HCT116 (cell line): ENCODE data around the gene TNNT2. TPM values are rescaled to one million over a fixed set of nuclear protein-coding genes. Genes with fewer than 3 reads are reported as not detected.

ENCODE experiments used
- ATAC-seq: fragments of 200-7000 bp; cut with Tn5 transposase; 2 replicates; pipeline ENCODE4 v1.9.1; 2020; ENCODE audit warnings: mild to moderate bottlenecking, moderate library complexity
- BruUV-seq: library from RNA; stranded (reverse); fragments of 400-500 nt; replicated peaks from 2 replicates; lab custom pipeline; 2021; lab: Mats Ljungman, UMichigan
- CTCF ChIA-PET: fragments of 300-600 bp; sonication (Branson Sonifier 250); formaldehyde crosslinking; loops from one replicate; lab custom pipeline; 2021; ENCODE audit warnings: antibody characterized with exemption; lab: Charles Lee
- POLR2A ChIA-PET: fragments of 300-600, 350-600 bp; sonication (Branson Sonifier 250); formaldehyde crosslinking; loops from one replicate; lab custom pipeline; 2021; ENCODE audit warnings: antibody characterized with exemption; lab: Charles Lee
- RAD21 ChIA-PET, 2 experiments: fragments of 300-600 bp; sonication (Branson Sonifier 250); formaldehyde crosslinking; loops; one replicate each; lab custom pipeline; 2023; ENCODE audit warnings: low total read pairs in 2 of 2; ENCODE audit not compliant: uncharacterized antibody in 2 of 2, unreplicated experiment in 2 of 2, low non-redundant PET in 1 of 2; lab: Charles Lee
- DNase-seq: peaks from one replicate; pipeline ENCODE4 v3.0.0-alpha.2; 2010; ENCODE audit warnings: low read depth, low spot score
- H2AFZ ChIP-seq: fragments of 200-600 bp; shearing (Covaris generic), sonication (generic); 2 replicates; pipeline ENCODE4 v1.6.1; 2017; ENCODE audit warnings: low read depth, mixed run types, mixed read lengths, antibody characterized with exemption, low read length; ENCODE audit not compliant: poor library complexity, severe bottlenecking
- H3K27ac ChIP-seq: 2 replicates; pipeline ENCODE4 v1.5.1; 2012; ENCODE audit warnings: low read depth, low read length
- H3K27me3 ChIP-seq: fragments of 200-600 bp; sonication (generic); 2 replicates; pipeline ENCODE4 v1.6.1; 2016; ENCODE audit warnings: mixed run types, low read length, mixed read lengths; ENCODE audit not compliant: insufficient read depth
- H3K36me3 ChIP-seq, 2 experiments: fragments of 200-500 bp in 1 of 2; fragments of 200-600 bp in 1 of 2; sonication (Bioruptor generic) in 1 of 2; sonication (generic) in 1 of 2; 2 replicates each; pipeline versions ENCODE4 v1.5.1 to v1.6.1; 2014 to 2016; ENCODE audit warnings: low read length in 2 of 2, inconsistent platforms in 1 of 2, mixed read lengths in 1 of 2, mixed run types in 1 of 2; ENCODE audit not compliant: insufficient read depth in 2 of 2, control insufficient read depth in 1 of 2
- H3K4me1 ChIP-seq, 2 experiments: fragments of 200-600 bp in 1 of 2; sonication (generic) in 1 of 2; 2 replicates each; pipeline versions ENCODE4 v1.5.1 to v1.6.1; 2012 to 2017; ENCODE audit warnings: low read length in 2 of 2, inconsistent platforms in 1 of 2, mild to moderate bottlenecking in 1 of 2, mixed read lengths in 1 of 2, mixed run types in 1 of 2, moderate library complexity in 1 of 2; ENCODE audit not compliant: insufficient read depth in 2 of 2, control insufficient read depth in 1 of 2
- H3K4me2 ChIP-seq: fragments of 200-600 bp; sonication (generic); 2 replicates; pipeline ENCODE4 v1.6.1; 2017; ENCODE audit warnings: mixed run types, low read length, mixed read lengths
- H3K4me3 ChIP-seq, 2 experiments: fragments of 200-600 bp in 1 of 2; sonication (generic) in 1 of 2; replicated peaks in 1 of 2; 2 replicates each; pipeline ENCODE4 v1.5.1; 2011 to 2016; ENCODE audit warnings: low read length in 2 of 2, control low read depth in 1 of 2, low read depth in 1 of 2, mild to moderate bottlenecking in 1 of 2, mixed read lengths in 1 of 2, mixed run types in 1 of 2
- H3K79me2 ChIP-seq: fragments of 200-600 bp; sonication (generic); 2 replicates; pipeline ENCODE4 v1.6.1; 2017; ENCODE audit warnings: mild to moderate bottlenecking, mixed run types, low read length, moderate library complexity, mixed read lengths; ENCODE audit not compliant: insufficient read depth
- H3K9ac ChIP-seq: fragments of 200-600 bp; sonication (generic); 2 replicates; pipeline ENCODE4 v1.6.1; 2016; ENCODE audit warnings: low read length, mixed read lengths
- H3K9me2 ChIP-seq: fragments of 200-600 bp; sonication (generic), shearing (Covaris generic); 2 replicates; pipeline ENCODE4 v1.6.1; 2017; ENCODE audit warnings: mixed run types, mild to moderate bottlenecking, moderate library complexity; ENCODE audit not compliant: insufficient read depth
- H3K9me3 ChIP-seq, 2 experiments: fragments of 200-500 bp in 1 of 2; fragments of 200-600 bp in 1 of 2; sonication (Bioruptor generic) in 1 of 2; sonication (generic) in 1 of 2; 2 replicates each; pipeline ENCODE4 v1.6.1; 2014 to 2017; ENCODE audit warnings: low read length in 2 of 2, mixed read lengths in 2 of 2, inconsistent platforms in 1 of 2, low read depth in 1 of 2, mild to moderate bottlenecking in 1 of 2, mixed run types in 1 of 2, moderate library complexity in 1 of 2; ENCODE audit not compliant: control insufficient read depth in 1 of 2, insufficient read depth in 1 of 2
- H4K20me1 ChIP-seq: fragments of 200-600 bp; sonication (generic), shearing (Covaris generic); 2 replicates; pipeline ENCODE4 v1.6.1; 2017; ENCODE audit warnings: mixed run types, mild to moderate bottlenecking, moderate library complexity; ENCODE audit not compliant: insufficient read depth
- CBX3 ChIP-seq: IDR thresholded peaks from 2 replicates; pipeline ENCODE4 v1.6.1; 2012; ENCODE audit warnings: low read depth
- EGR1 ChIP-seq: IDR thresholded peaks from 2 replicates; pipeline ENCODE4 v1.6.1; 2012; ENCODE audit warnings: low read depth
- EZH2phosphoT487 ChIP-seq: fragments of 200-600 bp; IDR thresholded peaks from 2 replicates; pipeline ENCODE4 v1.6.1; 2018; ENCODE audit warnings: antibody characterized with exemption, borderline replicate concordance
- FOSL1 ChIP-seq: IDR thresholded peaks from 2 replicates; pipeline ENCODE4 v1.6.1; 2012; ENCODE audit warnings: low read depth
- POLR2A ChIP-seq: IDR thresholded peaks from 2 replicates; pipeline ENCODE4 v1.7.0; 2011; ENCODE audit warnings: borderline replicate concordance; ENCODE audit not compliant: insufficient read depth, insufficient read length; ENCODE audit errors: extremely low read depth
- POLR2AphosphoS5 ChIP-seq: IDR thresholded peaks from 2 replicates; pipeline ENCODE4 v1.6.1; 2011; ENCODE audit warnings: mild to moderate bottlenecking, low read depth, low read length, moderate library complexity
- RAD21 ChIP-seq: IDR thresholded peaks from 2 replicates; pipeline ENCODE4 v1.6.1; 2012; ENCODE audit warnings: low read depth, mild to moderate bottlenecking
- SIN3A ChIP-seq: IDR thresholded peaks from 2 replicates; pipeline ENCODE4 v1.6.1; 2012; ENCODE audit warnings: low read depth
- SRF ChIP-seq: IDR thresholded peaks from 2 replicates; pipeline ENCODE4 v1.6.1; 2012; ENCODE audit warnings: low read depth
- TCF7L2 ChIP-seq: IDR thresholded peaks from 2 replicates; pipeline ENCODE4 v1.7.0; 2011; ENCODE audit warnings: borderline replicate concordance, inconsistent platforms; ENCODE audit not compliant: insufficient read depth, insufficient read length; ENCODE audit errors: extremely low read depth
- YY1 ChIP-seq: IDR thresholded peaks from 2 replicates; pipeline ENCODE4 v1.6.1; 2011; ENCODE audit warnings: low read length, low read depth, moderate library complexity, mild to moderate bottlenecking; ENCODE audit not compliant: insufficient replicate concordance; ENCODE audit errors: extremely low read depth
- ZFX ChIP-seq: fragments of 450-650 bp; IDR thresholded peaks from 2 replicates; pipeline ENCODE4 v1.6.1; 2017
- intact Hi-C: fragments of 100-400 bp; cut with micrococcal nuclease; formaldehyde crosslinking; loops from 2 replicates; pipeline ENCODE4 v1.10.0; 2022
- total RNA-seq: library from RNA; stranded (reverse); gene quantifications from one replicate; pipeline ENCODE4 v1.2.1, GENCODE V29; 2021; ENCODE audit not compliant: unreplicated experiment
- TF ChIP-seq, protein P1 (sequence below): IDR thresholded peaks from 2 replicates; pipeline ENCODE4 v1.6.1; 2012
- TF ChIP-seq, protein P2 (sequence below): IDR thresholded peaks from 2 replicates; pipeline ENCODE4 v1.6.1; 2011; ENCODE audit warnings: mild to moderate bottlenecking, low read length, moderate library complexity; ENCODE audit not compliant: insufficient replicate concordance; ENCODE audit errors: extremely low read depth

The TNNT2 gene
- total RNA-seq, 1 experiment from 2014 or later, result 2.0 TPM

DNA sequence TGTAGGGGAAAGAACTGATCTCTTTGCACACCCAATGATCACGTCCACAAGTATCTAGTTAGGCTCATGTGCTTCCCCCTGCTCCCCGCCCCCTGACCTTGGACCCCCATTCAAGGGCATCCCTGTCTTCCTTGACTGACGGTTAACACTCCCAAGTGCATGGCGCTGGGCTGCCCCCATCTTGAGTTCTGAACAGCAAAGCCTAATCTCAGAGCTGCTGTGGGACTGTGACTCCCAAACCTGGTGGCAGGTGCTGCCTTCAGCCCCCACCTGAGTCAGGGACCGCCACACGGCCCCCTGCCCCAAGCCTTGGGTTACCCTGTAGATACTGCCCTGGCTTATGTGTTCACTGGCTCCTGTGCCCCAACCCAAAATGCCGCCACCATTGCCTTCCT is 43.1 kb upstream of the TNNT2 start:
- Histone ChIP-seq H3K9me2 (no peaks in the 10 kb centered on the region), H3K4me3 (no peak overlapping the region), H3K27me3 (no peaks in the 10 kb centered on the region), H3K36me3 (no peaks in the 10 kb centered on the region), H3K9ac (no peak overlapping the region), H3K4me2 (no peak overlapping the region), H3K4me1 (no peaks in the 10 kb centered on the region), H3K27ac (no peak overlapping the region), H2AFZ (no peak overlapping the region), H3K9me3 (no peaks in the 10 kb centered on the region), H3K79me2 (no peaks in the 10 kb centered on the region), H4K20me1 (no peaks in the 10 kb centered on the region)
- ATAC-seq (no peak), DNase-seq (no peak)
- intact Hi-C loops, result no loop called here
- TF ChIP-seq EGR1, result no peak
- no peak for TF ChIP-seq SRF
- TF ChIP-seq, protein P1, sequence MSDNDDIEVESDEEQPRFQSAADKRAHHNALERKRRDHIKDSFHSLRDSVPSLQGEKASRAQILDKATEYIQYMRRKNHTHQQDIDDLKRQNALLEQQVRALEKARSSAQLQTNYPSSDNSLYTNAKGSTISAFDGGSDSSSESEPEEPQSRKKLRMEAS, result no peak
- TF ChIP-seq TCF7L2, result no peak
- no peak for TF ChIP-seq ZFX
- no peak for TF ChIP-seq POLR2A
- no peak for TF ChIP-seq CBX3
- no peak for TF ChIP-seq YY1
- TF ChIP-seq POLR2AphosphoS5, result no peak
- no peak for TF ChIP-seq EZH2phosphoT487
- no peak for TF ChIP-seq FOSL1
- TF ChIP-seq RAD21, result no peak
- TF ChIP-seq, protein P2, sequence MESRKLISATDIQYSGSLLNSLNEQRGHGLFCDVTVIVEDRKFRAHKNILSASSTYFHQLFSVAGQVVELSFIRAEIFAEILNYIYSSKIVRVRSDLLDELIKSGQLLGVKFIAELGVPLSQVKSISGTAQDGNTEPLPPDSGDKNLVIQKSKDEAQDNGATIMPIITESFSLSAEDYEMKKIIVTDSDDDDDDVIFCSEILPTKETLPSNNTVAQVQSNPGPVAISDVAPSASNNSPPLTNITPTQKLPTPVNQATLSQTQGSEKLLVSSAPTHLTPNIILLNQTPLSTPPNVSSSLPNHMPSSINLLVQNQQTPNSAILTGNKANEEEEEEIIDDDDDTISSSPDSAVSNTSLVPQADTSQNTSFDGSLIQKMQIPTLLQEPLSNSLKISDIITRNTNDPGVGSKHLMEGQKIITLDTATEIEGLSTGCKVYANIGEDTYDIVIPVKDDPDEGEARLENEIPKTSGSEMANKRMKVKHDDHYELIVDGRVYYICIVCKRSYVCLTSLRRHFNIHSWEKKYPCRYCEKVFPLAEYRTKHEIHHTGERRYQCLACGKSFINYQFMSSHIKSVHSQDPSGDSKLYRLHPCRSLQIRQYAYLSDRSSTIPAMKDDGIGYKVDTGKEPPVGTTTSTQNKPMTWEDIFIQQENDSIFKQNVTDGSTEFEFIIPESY, result no peak
- TF ChIP-seq SIN3A, result no peak
- BruUV-seq, result no TSS peak
- RAD21 ChIA-PET, result no interaction called here
- POLR2A ChIA-PET, result no interaction called here
- CTCF ChIA-PET, result interaction anchor here (1.2 kb wide), 1 partner anchor 15 kb away, joined by 5 read pairs; no protein-coding TSS in a partner anchor
